Neural cell (in vitro differentiated cells): ENCODE measurements around the gene GRIP1. TPM values are rescaled to one million over a fixed set of nuclear protein-coding genes. Genes with fewer than 3 reads are reported as not detected.

Source experiments
- H2AFZ ChIP-seq: fragments of 200-600, 300-800 bp; sonication (generic), shearing (Covaris generic); 2 replicates; pipeline ENCODE4 v1.6.0; 2014; ENCODE audit warnings: low read depth, mild to moderate bottlenecking, antibody characterized with exemption, low read length, moderate library complexity
- H3F3A ChIP-seq: fragments of 200-600 bp; shearing (Covaris generic); 2 replicates; pipeline ENCODE4 v1.6.1; 2016; ENCODE audit warnings: mild to moderate bottlenecking, moderate library complexity, mixed read lengths, antibody characterized with exemption, low read length; ENCODE audit not compliant: insufficient read depth, poor library complexity, severe bottlenecking
- H3K27ac ChIP-seq: fragments of 200-600, 300-800 bp; sonication (generic), shearing (Covaris generic); 2 replicates; pipeline ENCODE4 v1.5.1; 2014; ENCODE audit warnings: mild to moderate bottlenecking, low read length, moderate library complexity
- H3K27me3 ChIP-seq: fragments of 300-800, 200-600 bp; sonication (generic), shearing (Covaris generic); 2 replicates; pipeline ENCODE4 v1.6.0; 2014; ENCODE audit warnings: mild to moderate bottlenecking, low read depth, low read length, moderate library complexity; ENCODE audit not compliant: insufficient read depth
- H3K36me3 ChIP-seq: fragments of 300-800, 200-600 bp; sonication (generic), shearing (Covaris generic); 2 replicates; pipeline ENCODE4 v1.5.1; 2014; ENCODE audit warnings: mild to moderate bottlenecking, antibody characterized with exemption, low read length, moderate library complexity; ENCODE audit not compliant: insufficient read depth
- H3K4me2 ChIP-seq: fragments of 300-800, 200-600 bp; sonication (generic), shearing (Covaris generic); 2 replicates; pipeline ENCODE4 v1.6.0; 2014; ENCODE audit warnings: mild to moderate bottlenecking, low read length
- H3K4me3 ChIP-seq: fragments of 300-800, 200-600 bp; sonication (generic), shearing (Covaris generic); 2 replicates; pipeline ENCODE4 v1.5.1; 2014; ENCODE audit warnings: mild to moderate bottlenecking, low read length, moderate library complexity
- H3K79me2 ChIP-seq: fragments of 200-600 bp; shearing (Covaris generic); replicated peaks from 2 replicates; pipeline ENCODE4 v1.6.0; 2014; ENCODE audit warnings: mild to moderate bottlenecking, low read length, moderate library complexity; ENCODE audit not compliant: insufficient read depth
- H3K9ac ChIP-seq: fragments of 300-800, 200-600 bp; sonication (generic), shearing (Covaris generic); 2 replicates; pipeline ENCODE4 v1.6.1; 2016; ENCODE audit warnings: mild to moderate bottlenecking, low read length, mixed read lengths
- H3K9me2 ChIP-seq: fragments of 200-600 bp; shearing (Covaris generic); 2 replicates; pipeline ENCODE4 v1.6.1; 2016; ENCODE audit warnings: mild to moderate bottlenecking, low read length, mixed read lengths; ENCODE audit not compliant: insufficient read depth
- H3K9me3 ChIP-seq: fragments of 200-600, 300-800 bp; sonication (generic), shearing (Covaris generic); 2 replicates; pipeline ENCODE4 v1.6.1; 2016; ENCODE audit warnings: mild to moderate bottlenecking, mixed run types, low read length, moderate library complexity, mixed read lengths
- H4K20me1 ChIP-seq: fragments of 200-600 bp; shearing (Covaris generic); 2 replicates; pipeline ENCODE4 v1.6.1; 2016; ENCODE audit warnings: mild to moderate bottlenecking, mixed run types; ENCODE audit not compliant: insufficient read depth
- EP300 ChIP-seq: fragments of 450-650 bp; conservative IDR thresholded peaks from 2 replicates; pipeline ENCODE4 v1.6.1; 2014; ENCODE audit warnings: antibody characterized with exemption, mild to moderate bottlenecking, moderate library complexity; ENCODE audit not compliant: poor library complexity, severe bottlenecking
- EZH2 ChIP-seq: fragments of 200-600, 300-800 bp; shearing (Covaris generic), sonication (generic); IDR thresholded peaks from 2 replicates; pipeline ENCODE4 v1.6.1; 2014; ENCODE audit warnings: antibody characterized with exemption, low read length, borderline replicate concordance, mild to moderate bottlenecking; ENCODE audit not compliant: insufficient read depth, poor library complexity, severe bottlenecking
- MXI1 ChIP-seq: fragments of 450-650 bp; conservative IDR thresholded peaks from 2 replicates; pipeline ENCODE4 v1.6.1; 2014; ENCODE audit warnings: antibody characterized with exemption, mild to moderate bottlenecking; ENCODE audit not compliant: poor library complexity, severe bottlenecking
- POLR2AphosphoS5 ChIP-seq: IDR thresholded peaks from 2 replicates; pipeline ENCODE4 v1.6.1; 2012
- RAD21 ChIP-seq: fragments of 450-650 bp; conservative IDR thresholded peaks from 2 replicates; pipeline ENCODE4 v1.6.1; 2014; ENCODE audit warnings: antibody characterized with exemption, mild to moderate bottlenecking, moderate library complexity
- SMC3 ChIP-seq: fragments of 450-650 bp; conservative IDR thresholded peaks from 2 replicates; pipeline ENCODE4 v1.6.1; 2014; ENCODE audit warnings: antibody characterized with exemption, mild to moderate bottlenecking, moderate library complexity; ENCODE audit not compliant: poor library complexity
- TAF1 ChIP-seq: IDR thresholded peaks from 2 replicates; pipeline ENCODE4 v1.6.1; 2012; ENCODE audit warnings: low read depth
- polyA plus RNA-seq: library from polyadenylated mRNA; depleted of rRNA; stranded (reverse); fragments of >200 nt; gene quantifications from 2 replicates; pipeline ENCODE4 v1.2.3, GENCODE V29; 2014
- TF ChIP-seq, protein P1 (sequence below): IDR thresholded peaks from 2 replicates; pipeline ENCODE4 v1.6.1; 2012; ENCODE audit warnings: borderline replicate concordance
- TF ChIP-seq, protein P2 (sequence below): fragments of 450-650 bp; IDR thresholded peaks from 2 replicates; pipeline ENCODE4 v1.5.1; 2014; ENCODE audit warnings: antibody characterized with exemption, mild to moderate bottlenecking, moderate library complexity; ENCODE audit not compliant: poor library complexity, severe bottlenecking

GRIP1 gene
- polyA plus RNA-seq, 1 donor from 2014 or later, result 41.1 TPM

- TF ChIP-seq EZH2, result no peak
- no peak for TF ChIP-seq MXI1
- TF ChIP-seq POLR2AphosphoS5, result no peak
- no peak for TF ChIP-seq EP300
- TF ChIP-seq, protein P1, sequence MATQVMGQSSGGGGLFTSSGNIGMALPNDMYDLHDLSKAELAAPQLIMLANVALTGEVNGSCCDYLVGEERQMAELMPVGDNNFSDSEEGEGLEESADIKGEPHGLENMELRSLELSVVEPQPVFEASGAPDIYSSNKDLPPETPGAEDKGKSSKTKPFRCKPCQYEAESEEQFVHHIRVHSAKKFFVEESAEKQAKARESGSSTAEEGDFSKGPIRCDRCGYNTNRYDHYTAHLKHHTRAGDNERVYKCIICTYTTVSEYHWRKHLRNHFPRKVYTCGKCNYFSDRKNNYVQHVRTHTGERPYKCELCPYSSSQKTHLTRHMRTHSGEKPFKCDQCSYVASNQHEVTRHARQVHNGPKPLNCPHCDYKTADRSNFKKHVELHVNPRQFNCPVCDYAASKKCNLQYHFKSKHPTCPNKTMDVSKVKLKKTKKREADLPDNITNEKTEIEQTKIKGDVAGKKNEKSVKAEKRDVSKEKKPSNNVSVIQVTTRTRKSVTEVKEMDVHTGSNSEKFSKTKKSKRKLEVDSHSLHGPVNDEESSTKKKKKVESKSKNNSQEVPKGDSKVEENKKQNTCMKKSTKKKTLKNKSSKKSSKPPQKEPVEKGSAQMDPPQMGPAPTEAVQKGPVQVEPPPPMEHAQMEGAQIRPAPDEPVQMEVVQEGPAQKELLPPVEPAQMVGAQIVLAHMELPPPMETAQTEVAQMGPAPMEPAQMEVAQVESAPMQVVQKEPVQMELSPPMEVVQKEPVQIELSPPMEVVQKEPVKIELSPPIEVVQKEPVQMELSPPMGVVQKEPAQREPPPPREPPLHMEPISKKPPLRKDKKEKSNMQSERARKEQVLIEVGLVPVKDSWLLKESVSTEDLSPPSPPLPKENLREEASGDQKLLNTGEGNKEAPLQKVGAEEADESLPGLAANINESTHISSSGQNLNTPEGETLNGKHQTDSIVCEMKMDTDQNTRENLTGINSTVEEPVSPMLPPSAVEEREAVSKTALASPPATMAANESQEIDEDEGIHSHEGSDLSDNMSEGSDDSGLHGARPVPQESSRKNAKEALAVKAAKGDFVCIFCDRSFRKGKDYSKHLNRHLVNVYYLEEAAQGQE, result no peak
- no peak for TF ChIP-seq RAD21
- TF ChIP-seq TAF1, result no peak
- TF ChIP-seq SMC3, result no peak
- TF ChIP-seq, protein P2, sequence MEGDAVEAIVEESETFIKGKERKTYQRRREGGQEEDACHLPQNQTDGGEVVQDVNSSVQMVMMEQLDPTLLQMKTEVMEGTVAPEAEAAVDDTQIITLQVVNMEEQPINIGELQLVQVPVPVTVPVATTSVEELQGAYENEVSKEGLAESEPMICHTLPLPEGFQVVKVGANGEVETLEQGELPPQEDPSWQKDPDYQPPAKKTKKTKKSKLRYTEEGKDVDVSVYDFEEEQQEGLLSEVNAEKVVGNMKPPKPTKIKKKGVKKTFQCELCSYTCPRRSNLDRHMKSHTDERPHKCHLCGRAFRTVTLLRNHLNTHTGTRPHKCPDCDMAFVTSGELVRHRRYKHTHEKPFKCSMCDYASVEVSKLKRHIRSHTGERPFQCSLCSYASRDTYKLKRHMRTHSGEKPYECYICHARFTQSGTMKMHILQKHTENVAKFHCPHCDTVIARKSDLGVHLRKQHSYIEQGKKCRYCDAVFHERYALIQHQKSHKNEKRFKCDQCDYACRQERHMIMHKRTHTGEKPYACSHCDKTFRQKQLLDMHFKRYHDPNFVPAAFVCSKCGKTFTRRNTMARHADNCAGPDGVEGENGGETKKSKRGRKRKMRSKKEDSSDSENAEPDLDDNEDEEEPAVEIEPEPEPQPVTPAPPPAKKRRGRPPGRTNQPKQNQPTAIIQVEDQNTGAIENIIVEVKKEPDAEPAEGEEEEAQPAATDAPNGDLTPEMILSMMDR, result no peak
- H2AFZ ChIP-seq, result no peak overlapping the region
- H3K9me2 ChIP-seq, result no peaks in the 10 kb centered on the region
- peaks cover 3% of the 10 kb centered on the region for H3K79me2 ChIP-seq
- no peaks in the 10 kb centered on the region for H3F3A ChIP-seq
- H3K27ac ChIP-seq, result no peak overlapping the region
- no peak overlapping the region for H3K4me2 ChIP-seq
- no peaks in the 10 kb centered on the region for H3K9me3 ChIP-seq
- no peak overlapping the region for H3K4me3 ChIP-seq
- no peak overlapping the region for H3K9ac ChIP-seq
- H3K36me3 ChIP-seq, result no peaks in the 10 kb centered on the region
- H3K27me3 ChIP-seq, result no peaks in the 10 kb centered on the region
- H4K20me1 ChIP-seq, result no peaks in the 10 kb centered on the region
Measured at GRCh38 chr12:66644151-66644550, 34.7 kb downstream of the GRIP1 start.

DNA sequence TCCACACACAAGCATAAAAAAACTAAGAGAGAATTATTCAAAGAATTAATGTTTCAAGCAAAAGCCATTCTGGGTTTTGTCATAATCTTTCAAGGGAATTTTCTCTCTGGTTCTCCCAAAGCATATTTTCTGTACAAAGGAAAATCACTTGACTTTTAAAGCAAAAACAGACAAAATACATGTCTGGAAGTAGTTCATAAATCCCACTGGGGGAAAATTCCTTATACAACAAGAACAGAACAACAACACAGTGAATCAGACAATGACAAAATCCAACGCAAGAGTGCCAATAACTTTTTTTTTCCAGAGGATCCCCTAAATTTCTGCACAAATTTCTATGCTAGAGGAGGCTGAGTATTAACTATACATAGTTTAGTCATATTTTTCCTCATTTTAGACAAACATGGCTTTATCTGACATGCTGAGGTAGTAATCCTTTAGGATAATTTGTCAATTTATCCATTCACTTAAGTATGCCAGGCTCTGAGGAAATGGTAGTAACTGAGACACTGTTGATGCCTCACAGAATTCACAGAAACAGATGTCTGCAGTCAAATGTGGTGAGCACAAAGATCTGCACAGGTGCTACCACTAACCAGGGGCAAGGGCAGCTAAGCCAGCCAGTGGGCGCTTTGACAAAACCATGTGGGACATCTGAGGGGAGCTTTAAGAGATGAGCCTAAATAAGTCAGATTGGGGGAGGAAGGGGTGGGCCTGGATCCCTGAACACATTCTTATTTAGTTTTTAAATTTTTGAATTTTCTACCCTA lies 38.0 kb downstream of the GRIP1 start:
- Histone ChIP-seq H3K4me2 (no peak overlapping the region), H3K4me3 (no peak overlapping the region), H3K9ac (no peak overlapping the region), H3K9me2 (no peaks in the 10 kb centered on the region), H3K27ac (no peak overlapping the region), H3K27me3 (no peaks in the 10 kb centered on the region), H2AFZ (no peak overlapping the region), H3F3A (no peaks in the 10 kb centered on the region), H3K36me3 (no peaks in the 10 kb centered on the region), H3K9me3 (no peaks in the 10 kb centered on the region), H3K79me2 (peaks cover 3% of the 10 kb centered on the region), H4K20me1 (no peaks in the 10 kb centered on the region)
- TF ChIP-seq SMC3, result no peak
- no peak for TF ChIP-seq TAF1
- no peak for TF ChIP-seq EZH2
- TF ChIP-seq RAD21, result no peak
- no peak for TF ChIP-seq EP300
- no peak for TF ChIP-seq MXI1
- TF ChIP-seq POLR2AphosphoS5, result no peak
- TF ChIP-seq, protein P2, result no peak
- TF ChIP-seq, protein P1, result no peak
